Endothelial cell of umbilical vein (primary cell): ENCODE results near the gene CLDN12. TPM values are rescaled to one million over a fixed set of nuclear protein-coding genes. Genes with fewer than 3 reads are reported as not detected.

Experiments
- BruUV-seq: library from RNA; stranded (reverse); fragments of 400-500 nt; replicated peaks from 2 replicates; lab custom pipeline; 2021; lab: Mats Ljungman, UMichigan
- CTCF ChIA-PET: fragments of 300-600, 350-600 bp; sonication (Branson Sonifier 250); formaldehyde crosslinking; loops from one replicate; lab custom pipeline; 2021; ENCODE audit warnings: antibody characterized with exemption, inconsistent platforms; lab: Charles Lee
- POLR2A ChIA-PET: fragments of 300-600, 350-600 bp; sonication (Branson Sonifier 250); formaldehyde crosslinking; loops from one replicate; lab custom pipeline; 2021; ENCODE audit warnings: antibody characterized with exemption, inconsistent platforms; lab: Charles Lee
- DNase-seq: peaks from one replicate; pipeline ENCODE4 v3.0.0-alpha.2; 2011; ENCODE audit warnings: low read depth, low spot score
- FAIRE-seq: peaks from 2 replicates; lab custom pipeline; 2011; peaks lifted over from hg19 to GRCh38; lab: Jason Lieb, UNC
- H2AFZ ChIP-seq: 2 replicates; pipeline ENCODE4 v1.6.0; 2012; ENCODE audit warnings: low read depth, low read length, control low read depth, inconsistent platforms
- H3K27ac ChIP-seq: 2 replicates; pipeline ENCODE4 v1.5.1; 2011; ENCODE audit warnings: low read depth, mild to moderate bottlenecking, control low read depth, low read length, moderate library complexity; ENCODE audit not compliant: insufficient read depth
- H3K27me3 ChIP-seq, 2 experiments: 2 replicates each; pipeline versions ENCODE4 v1.6.0 to v1.6.1; 2011; ENCODE audit warnings: low read length in 2 of 2, mixed read lengths in 1 of 2; ENCODE audit not compliant: control insufficient read depth in 2 of 2, insufficient read depth in 2 of 2
- H3K36me3 ChIP-seq, 2 experiments: 2 replicates in 1 of 2; 3 replicates in 1 of 2; pipeline ENCODE4 v1.5.1; 2011; ENCODE audit warnings: low read length in 2 of 2, mild to moderate bottlenecking in 1 of 2, moderate library complexity in 1 of 2; ENCODE audit not compliant: control insufficient read depth in 2 of 2, insufficient read depth in 2 of 2; ENCODE audit errors: extremely low read depth in 1 of 2
- H3K4me1 ChIP-seq: 3 replicates; pipeline ENCODE4 v1.5.1; 2011; ENCODE audit warnings: mild to moderate bottlenecking, low read length; ENCODE audit not compliant: control insufficient read depth, insufficient read depth; ENCODE audit errors: extremely low read depth
- H3K4me2 ChIP-seq: 2 replicates; pipeline ENCODE4 v1.6.1; 2011; ENCODE audit warnings: low read length, control low read depth, mixed read lengths; ENCODE audit not compliant: insufficient read depth
- H3K4me3 ChIP-seq, 3 experiments: fragments of 200-600 bp in 1 of 3; sonication (generic), shearing (Covaris generic) in 1 of 3; replicated peaks in 1 of 3; 2 replicates each; pipeline ENCODE4 v1.5.1; 2011 to 2016; ENCODE audit warnings: control low read depth in 3 of 3, low read length in 3 of 3, mild to moderate bottlenecking in 2 of 3, inconsistent platforms in 1 of 3, low read depth in 1 of 3, moderate library complexity in 1 of 3; ENCODE audit not compliant: insufficient read depth in 1 of 3
- H3K79me2 ChIP-seq: 2 replicates; pipeline ENCODE4 v1.6.0; 2012; ENCODE audit warnings: low read length, inconsistent platforms; ENCODE audit not compliant: control insufficient read depth, insufficient read depth
- H3K9ac ChIP-seq: replicated peaks from 2 replicates; pipeline ENCODE3; 2011; ENCODE audit warnings: low read length, control low read depth; ENCODE audit not compliant: insufficient read depth; ENCODE audit errors: extremely low read depth
- H3K9me1 ChIP-seq: replicated peaks from 3 replicates; pipeline ENCODE4 v1.6.0; 2011; ENCODE audit warnings: mild to moderate bottlenecking, low read length; ENCODE audit not compliant: control insufficient read depth, insufficient read depth; ENCODE audit errors: extremely low read depth
- H3K9me3 ChIP-seq: replicated peaks from 2 replicates; pipeline ENCODE4 v1.5.1; 2012; ENCODE audit warnings: low read length, inconsistent platforms; ENCODE audit not compliant: control insufficient read depth, insufficient read depth
- H4K20me1 ChIP-seq: replicated peaks from 2 replicates; pipeline ENCODE3; 2011; ENCODE audit warnings: mild to moderate bottlenecking, low read length; ENCODE audit not compliant: control insufficient read depth, insufficient read depth; ENCODE audit errors: extremely low read depth
- CTCF ChIP-seq, 2 donors: IDR thresholded peaks; 1 replicate in 1 of 2; 2 replicates in 1 of 2; pipeline ENCODE4 v1.5.1; 2011; ENCODE audit warnings: low read length in 2 of 2, mild to moderate bottlenecking in 2 of 2, moderate library complexity in 2 of 2, control low read depth in 1 of 2, inconsistent platforms in 1 of 2, low read depth in 1 of 2; ENCODE audit not compliant: insufficient read depth in 1 of 2; ENCODE audit errors: extremely low read depth in 1 of 2
- EZH2 ChIP-seq: IDR thresholded peaks from 2 replicates; pipeline ENCODE4 v1.6.1; 2012; ENCODE audit warnings: borderline replicate concordance, low read depth, mild to moderate bottlenecking, moderate library complexity, low read length, inconsistent platforms; ENCODE audit not compliant: severe bottlenecking
- FOS ChIP-seq: IDR thresholded peaks from 2 replicates; pipeline ENCODE4 v1.6.1; 2011; ENCODE audit warnings: mild to moderate bottlenecking, low read length, moderate library complexity, borderline replicate concordance; ENCODE audit not compliant: insufficient read depth
- GATA2 ChIP-seq: IDR thresholded peaks from 2 replicates; pipeline ENCODE4 v1.7.0; 2011; ENCODE audit warnings: low read depth, mild to moderate bottlenecking, moderate library complexity, mixed read lengths, low read length; ENCODE audit not compliant: insufficient read length, insufficient read depth
- JUN ChIP-seq: IDR thresholded peaks from 2 replicates; pipeline ENCODE4 v1.6.1; 2011; ENCODE audit warnings: borderline replicate concordance, low read depth; ENCODE audit not compliant: insufficient read length, insufficient read depth
- MYC ChIP-seq: IDR thresholded peaks from one replicate; pipeline ENCODE4 v1.6.1; 2011; ENCODE audit warnings: mild to moderate bottlenecking, low read depth, low read length
- POLR2AphosphoS5 ChIP-seq: IDR thresholded peaks from 2 replicates; pipeline ENCODE4 v1.6.1; 2012; ENCODE audit warnings: low read depth, mild to moderate bottlenecking, control low read depth, low read length, moderate library complexity; ENCODE audit not compliant: insufficient read depth
- dilution Hi-C: fragments of 300-500 bp; cut with MboI; formaldehyde crosslinking; loops from one replicate; pipeline ENCODE4 v1.15.0; 2019; ENCODE audit warnings: low sequenced_read_pairs; ENCODE audit not compliant: extremely low pct_ligation_motif_present
- intact Hi-C: fragments of 100-400 bp; cut with micrococcal nuclease; formaldehyde crosslinking; loops from one replicate; pipeline ENCODE4 v1.10.0; 2022
- polyA plus RNA-seq, 4 experiments: library from polyadenylated mRNA; depleted of rRNA in 3 of 4; stranded (reverse) in 3 of 4; unstranded in 1 of 4; fragments of >200 nt; gene quantifications; 2 replicates each; pipeline versions ENCODE4 v1.2.1 to v1.2.3, GENCODE V29; 2011 to 2012; ENCODE audit warnings: missing spikeins in 1 of 4
- total RNA-seq: library from RNA; stranded (reverse); gene quantifications from 2 replicates; pipeline ENCODE4 v1.2.3, GENCODE V29; 2021

CLDN12 gene
- total and polyA plus RNA-seq, 2 donors (not counting 3 experiments of a cell fraction or from before 2014, with no cell fraction given), result 6.1 to 22.7 TPM

- Histone ChIP-seq H3K9me3 (no peaks in the 10 kb centered on the region), H3K9me1 (no peaks in the 10 kb centered on the region), H3K27ac (no peak overlapping the region), H3K36me3 (no peaks in the 10 kb centered on the region), H4K20me1 (no peaks in the 10 kb centered on the region), H2AFZ (no peak overlapping the region), H3K4me1 (peaks cover 17% of the 10 kb centered on the region), H3K79me2 (no peaks in the 10 kb centered on the region), H3K4me3 (no peak overlapping the region), H3K4me2 (peak overlapping the region; percentile 56), H3K27me3 (no peaks in the 10 kb centered on the region), H3K9ac (no peak overlapping the region)
- peak; percentile 55 for FAIRE-seq
- intact Hi-C loops (no loop called here), dilution Hi-C loops (no loop called here)
- TF ChIP-seq JUN (no peak), CTCF (IDR thresholded peaks at IDR 0.05; ENCODE audit: extremely low read depth in 1 of 2, insufficient read depth in 1 of 2, low read depth in 1 of 2, low read length in 2 of 2) (no peak), FOS (peak; percentile 47), MYC (no peak), POLR2AphosphoS5 (no peak), GATA2 (peak; percentile 92), EZH2 (no peak)
- POLR2A ChIA-PET, result no interaction called here
- CTCF ChIA-PET, result interaction anchor here (1.8 kb wide), 1 partner anchor 8 kb away, joined by 5 read pairs; no protein-coding TSS in a partner anchor
- peak; percentile 64 for DNase-seq
- no TSS peak for BruUV-seq
These were observed 11.8 kb upstream of the CLDN12 start for GRCh38 chr7:90391488-90391887.
